ENCODE data around the gene P2RX3. TPM values are rescaled to one million over a fixed set of nuclear protein-coding genes. Genes with fewer than 3 reads are reported as not detected.

P2RX3 gene
- total RNA-seq, 1 experiment from 2014 or later, result 0.15 TPM

GRCh38 chr11:57353036-57353435, 14.9 kb downstream of the P2RX3 start:
- Histone ChIP-seq H3K4me2 (ENCODE audit: insufficient read depth, insufficient read length, low read length) (no peak overlapping the region), H4K8ac (replicated peaks; ENCODE audit: insufficient read length, low read depth, low read length) (no peak overlapping the region), H2BK5ac (ENCODE audit: insufficient read length, low read length) (no peak overlapping the region)

More at GRCh38 chr11:57353036-57353435, 14.9 kb downstream of the P2RX3 start:
- H3K27ac ChIP-seq (ENCODE audit: insufficient read length, low read depth, low read length), result no peak overlapping the region
- no peak overlapping the region for H3K4ac ChIP-seq (ENCODE audit: low read depth, low read length)
- H3K18ac ChIP-seq (ENCODE audit: insufficient read length, low read depth, low read length), result no peak overlapping the region
- no peak overlapping the region for H3K56ac ChIP-seq (ENCODE audit: insufficient read length, low read depth, low read length)
- no peaks in the 10 kb centered on the region for H3K79me2 ChIP-seq (ENCODE audit: insufficient read depth, low read length)
- Mint-ChIP-seq H3K36me3 (ENCODE audit: insufficient read depth in 1 of 3, low read depth in 3 of 3) (peaks cover 0 to 5% (median 0%) of the 10 kb centered on the region in 3 experiments; a peak in 2 of 7 replicates), H3K27ac (peak overlapping the region in 1 of 3 experiments; percentile 9; a peak in 1 of 7 replicates), H3K27me3 (ENCODE audit: low read depth) (peaks cover 29% of the 10 kb centered on the region), H3K4me1 (peaks cover 20 to 30% of the 10 kb centered on the region in 2 experiments), H3K9me3 (peaks cover 3 to 8% of the 10 kb centered on the region in 2 experiments; a peak in 4 of 5 replicates), H3K4me3 (no peak overlapping the region)
- peaks cover 5% of the 10 kb centered on the region for H3K23me2 ChIP-seq (ENCODE audit: insufficient read length, low read depth, low read length, poor library complexity, severe bottlenecking)
- no peaks in the 10 kb centered on the region for H3K9me3 ChIP-seq (ENCODE audit: control insufficient read depth, low read depth, low read length)
- no peaks in the 10 kb centered on the region for H3K27me3 ChIP-seq (ENCODE audit: insufficient read depth, low read length)
- H3T11ph ChIP-seq (ENCODE audit: low read length), result no peak overlapping the region
- no peak overlapping the region for H2BK20ac ChIP-seq (ENCODE audit: low read depth, low read length, poor library complexity, severe bottlenecking)
- no CpG with 5 or more reads among the region's 5 CpGs for WGBS (ENCODE audit: extremely low coverage, insufficient read length, low lambda C conversion rate)
- no peak overlapping the region for H2BK15ac ChIP-seq (ENCODE audit: low read depth, low read length)
- no peaks in the 10 kb centered on the region for H3K79me1 ChIP-seq (ENCODE audit: insufficient read depth, low read depth, low read length, poor library complexity, severe bottlenecking)
- H3K9ac ChIP-seq (ENCODE audit: extremely low read depth, insufficient read length, low read length), result no peak overlapping the region
- no peak overlapping the region for H2AFZ ChIP-seq (ENCODE audit: low read length)
- no peaks in the 10 kb centered on the region for H4K20me1 ChIP-seq (ENCODE audit: control insufficient read depth, insufficient read depth, insufficient read length)
- no peak for DNase-seq
- no peak overlapping the region for H4K91ac ChIP-seq (ENCODE audit: insufficient read length, low read depth, low read length)
- H3K4me1 ChIP-seq (ENCODE audit: insufficient read depth, low read length), result no peaks in the 10 kb centered on the region
- no peak overlapping the region for H3K14ac ChIP-seq (ENCODE audit: insufficient read depth, low read length)
- H2BK12ac ChIP-seq (ENCODE audit: insufficient read length, low read depth, low read length), result no peak overlapping the region
- no peak overlapping the region for H2BK120ac ChIP-seq (ENCODE audit: low read depth, low read length, poor library complexity, severe bottlenecking)
- TF ChIP-seq CTCF (conservative IDR thresholded peaks at IDR 0.05), result no peak
- H4K5ac ChIP-seq (ENCODE audit: insufficient read length, low read depth, low read length), result no peak overlapping the region
- H2AK5ac ChIP-seq (ENCODE audit: insufficient read length, low read length), result no peak overlapping the region
- no peak overlapping the region for H3K23ac ChIP-seq (ENCODE audit: insufficient read length, low read depth, low read length)

Data from H9 (cell line).